Frontal cortex (tissue), 4 donors: ENCODE data around the gene STK38L. TPM values are rescaled to one million over a fixed set of nuclear protein-coding genes. Genes with fewer than 3 reads are reported as not detected.
"Not testable (repeated sequence)": the region's sequence is repeated elsewhere in the genome, so short reads cannot be mapped to it uniquely, and the experiment has no call there.

ENCODE experiments used
- DNase-seq, 2 donors: peaks; one replicate each; pipeline ENCODE4 v3.0.0; 2012; ENCODE audit warnings: low spot score in 2 of 2
- FAIRE-seq: peaks from 2 replicates; lab custom pipeline; 2012; peaks lifted over from hg19 to GRCh38; lab: Jason Lieb, UNC
- total RNA-seq: library from RNA; depleted of rRNA; stranded (reverse); fragments of >200 nt; gene quantifications from one replicate; pipeline ENCODE4 v1.2.3, GENCODE V29; 2014
- donor health status: control.
- donor health status: control.
- donor health status: control.

STK38L gene
- total RNA-seq, 1 donor from 2014 or later: 22.0 TPM

GRCh38 chr12:27221625-27222387 lies 22.3 kb upstream of the STK38L start:
- DNase-seq (no peak), FAIRE-seq (no peak)

- no peak for DNase-seq
- FAIRE-seq: no peak
These were observed 17.6 kb upstream of the STK38L start for GRCh38 chr12:27226407-27226929.

GRCh38 chr12:27229367-27229766 lies 14.7 kb upstream of the STK38L start:
- FAIRE-seq: no peak

GRCh38 chr12:27231374-27231773 lies 12.7 kb upstream of the STK38L start:
- not testable (repeated sequence) for DNase-seq, FAIRE-seq

More at GRCh38 chr12:27229367-27229766, 14.7 kb upstream of the STK38L start:
- DNase-seq: no peak

- FAIRE-seq: no peak
These were observed 10.3 kb upstream of the STK38L start for GRCh38 chr12:27233814-27234213.

GRCh38 chr12:27236498-27236897 lies 7.6 kb upstream of the STK38L start:
- FAIRE-seq (no peak), DNase-seq (no peak)

More at GRCh38 chr12:27233814-27234213, 10.3 kb upstream of the STK38L start:
- DNase-seq: no peak

GRCh38 chr12:27237790-27238771 lies 6.0 kb upstream of the STK38L start:
- no peak for FAIRE-seq
- DNase-seq: no peak

- DNase-seq: no peak
- FAIRE-seq: no peak
These were observed 1.1 kb upstream of the STK38L start for GRCh38 chr12:27243006-27243405.

GRCh38 chr12:27244689-27245488 lies 803 bp downstream of the STK38L start:
- FAIRE-seq (no peak), DNase-seq (no peak)

GRCh38 chr12:27246141-27246540 lies 2.1 kb downstream of the STK38L start:
- DNase-seq (no peak), FAIRE-seq (no peak)

GRCh38 chr12:27246774-27247173 lies 2.7 kb downstream of the STK38L start:
- DNase-seq (no peak), FAIRE-seq (no peak)

- DNase-seq (no peak), FAIRE-seq (no peak)
These were observed 8.8 kb downstream of the STK38L start for GRCh38 chr12:27252934-27253333.

- DNase-seq: no peak
- no peak for FAIRE-seq
These were observed 9.3 kb downstream of the STK38L start for GRCh38 chr12:27253347-27253746.

- DNase-seq: no peak
These were observed 11.7 kb downstream of the STK38L start for GRCh38 chr12:27255806-27256205.

GRCh38 chr12:27257104-27257843 lies 13.2 kb downstream of the STK38L start:
- DNase-seq: no peak
- FAIRE-seq: no peak

More at GRCh38 chr12:27255806-27256205, 11.7 kb downstream of the STK38L start:
- no peak for FAIRE-seq

GRCh38 chr12:27260746-27261145 lies 16.7 kb downstream of the STK38L start:
- DNase-seq: no peak
- no peak for FAIRE-seq

GRCh38 chr12:27261866-27262265 lies 17.8 kb downstream of the STK38L start:
- no peak for FAIRE-seq
- DNase-seq: no peak

- no peak for FAIRE-seq
- no peak for DNase-seq
These were observed 26.1 kb downstream of the STK38L start for GRCh38 chr12:27270148-27270547.

GRCh38 chr12:27271206-27271605 lies 27.1 kb downstream of the STK38L start:
- FAIRE-seq: no peak
- no peak for DNase-seq
